Adrenal gland (tissue), 5 donors: ENCODE results near the gene UROC1.

Experiments
- POLR2A ChIP-seq, 2 donors: fragments of 450-650 bp; IDR thresholded peaks; one replicate each; pipeline ENCODE4 v1.6.1; 2017; ENCODE audit warnings: antibody characterized with exemption in 2 of 2, mild to moderate bottlenecking in 2 of 2, moderate library complexity in 1 of 2
- TF ChIP-seq, protein P1 (sequence below), 6 experiments: fragments of 450-650 bp in 4 of 6; fragments of 200-600 bp in 2 of 6; sonication (generic) in 1 of 6; IDR thresholded peaks; 1 replicate in 5 of 6; 2 replicates in 1 of 6; pipeline versions ENCODE4 v1.5.1 to v1.8.0; 2016 to 2021; ENCODE audit warnings: antibody characterized with exemption in 6 of 6, mild to moderate bottlenecking in 2 of 6, moderate library complexity in 1 of 6
- donor health status: DM: no; HTN: no; CAD: no.

DNA sequence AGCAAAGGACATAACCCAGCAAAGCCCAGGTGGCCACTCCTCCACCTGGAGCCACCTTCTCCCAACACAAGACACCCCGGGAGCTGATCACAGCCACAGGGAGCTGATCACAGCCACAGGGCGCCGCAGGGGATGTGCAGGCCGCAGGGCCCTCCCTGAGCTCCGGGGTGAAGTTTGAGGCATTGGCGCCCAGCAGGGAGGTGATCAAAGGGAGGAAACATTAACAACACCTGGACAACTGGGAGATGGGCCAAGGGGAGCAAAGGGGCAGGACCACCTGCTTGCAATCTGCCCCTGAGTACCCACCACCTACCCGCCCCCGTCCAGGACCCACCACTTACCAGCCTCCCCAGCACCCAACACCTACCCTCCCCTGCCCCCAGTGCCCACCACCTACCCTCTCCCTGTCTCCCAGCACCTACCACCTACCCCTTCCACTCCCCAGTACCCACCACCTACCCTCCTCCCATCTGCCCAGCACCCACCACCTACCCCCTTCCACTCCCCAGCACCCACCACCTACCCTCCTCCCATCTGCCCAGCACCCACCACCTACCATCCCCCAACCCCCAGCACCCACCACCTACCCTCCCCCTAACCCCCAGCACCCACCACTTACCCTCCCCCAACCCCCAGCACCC is 2.4 kb downstream of the UROC1 start:
- TF ChIP-seq POLR2A (IDR thresholded peaks at IDR 0.05), result no peak
- TF ChIP-seq, protein P1, sequence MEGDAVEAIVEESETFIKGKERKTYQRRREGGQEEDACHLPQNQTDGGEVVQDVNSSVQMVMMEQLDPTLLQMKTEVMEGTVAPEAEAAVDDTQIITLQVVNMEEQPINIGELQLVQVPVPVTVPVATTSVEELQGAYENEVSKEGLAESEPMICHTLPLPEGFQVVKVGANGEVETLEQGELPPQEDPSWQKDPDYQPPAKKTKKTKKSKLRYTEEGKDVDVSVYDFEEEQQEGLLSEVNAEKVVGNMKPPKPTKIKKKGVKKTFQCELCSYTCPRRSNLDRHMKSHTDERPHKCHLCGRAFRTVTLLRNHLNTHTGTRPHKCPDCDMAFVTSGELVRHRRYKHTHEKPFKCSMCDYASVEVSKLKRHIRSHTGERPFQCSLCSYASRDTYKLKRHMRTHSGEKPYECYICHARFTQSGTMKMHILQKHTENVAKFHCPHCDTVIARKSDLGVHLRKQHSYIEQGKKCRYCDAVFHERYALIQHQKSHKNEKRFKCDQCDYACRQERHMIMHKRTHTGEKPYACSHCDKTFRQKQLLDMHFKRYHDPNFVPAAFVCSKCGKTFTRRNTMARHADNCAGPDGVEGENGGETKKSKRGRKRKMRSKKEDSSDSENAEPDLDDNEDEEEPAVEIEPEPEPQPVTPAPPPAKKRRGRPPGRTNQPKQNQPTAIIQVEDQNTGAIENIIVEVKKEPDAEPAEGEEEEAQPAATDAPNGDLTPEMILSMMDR (IDR thresholded peaks at IDR 0.05), result no peak
